ENCODE results near the gene COMMD10.

Gene COMMD10

DNA sequence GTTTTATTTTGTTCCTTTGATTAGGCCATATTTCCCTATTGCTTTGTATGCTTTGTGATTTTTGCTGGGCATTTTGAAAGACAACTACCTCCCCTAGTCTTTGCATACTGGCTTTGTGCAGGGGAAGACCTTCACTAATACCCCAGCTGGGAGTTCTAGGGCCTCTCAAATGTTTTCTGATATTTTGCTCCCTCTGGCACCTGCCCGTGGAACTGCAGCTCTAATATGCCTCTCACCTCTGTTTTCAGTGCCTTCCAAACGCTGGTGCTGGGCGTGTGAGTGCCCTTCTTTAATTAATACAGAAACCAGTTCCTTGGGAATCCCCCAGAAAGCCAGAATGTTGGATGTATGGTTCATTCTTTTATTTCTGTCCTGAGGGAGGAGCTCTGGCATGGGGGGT, 204.5 kb downstream of the COMMD10 start:
- no peak for DNase-seq (ENCODE audit: low read depth in 2 of 2, low spot score in 1 of 2)

- no peak for DNase-seq (ENCODE audit: low read depth in 2 of 2, low spot score in 1 of 2)
Observed at GRCh38 chr5:116291271-116291670, 206.4 kb downstream of the COMMD10 start.

GRCh38 chr5:116292321-116292720, 207.5 kb downstream of the COMMD10 start:
- no peak for DNase-seq (ENCODE audit: low read depth in 2 of 2, low spot score in 1 of 2)

- DNase-seq (ENCODE audit: low read depth in 2 of 2, low spot score in 1 of 2), result no peak
Observed at GRCh38 chr5:116296335-116297072, 211.7 kb downstream of the COMMD10 start.

DNA sequence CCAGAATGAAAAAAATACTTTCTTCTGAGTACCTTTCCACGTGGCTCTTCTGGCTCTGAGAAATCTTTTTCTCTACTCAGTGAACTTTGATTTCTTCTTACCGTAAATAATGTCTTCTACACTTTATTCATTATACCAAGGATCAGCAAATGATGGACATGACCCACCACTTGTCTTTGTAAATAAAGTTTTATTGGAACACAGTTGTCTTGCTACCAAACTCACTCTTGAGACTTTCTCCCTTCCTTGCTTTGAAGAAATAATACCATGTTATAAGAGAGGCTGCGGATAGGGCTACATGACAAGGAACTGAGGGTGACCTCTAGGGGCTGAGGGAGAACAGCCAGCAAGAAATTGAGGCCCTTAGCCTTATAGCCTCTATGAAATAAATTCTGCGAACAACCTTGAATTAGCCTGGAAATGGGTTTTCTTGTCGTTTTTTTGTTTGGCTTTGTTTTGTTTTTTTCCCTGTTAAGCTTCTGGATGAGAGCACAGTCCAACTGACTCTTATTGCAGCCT, 212.5 kb downstream of the COMMD10 start:
- DNase-seq (ENCODE audit: low read depth in 2 of 2, low spot score in 1 of 2), result no peak

DNA sequence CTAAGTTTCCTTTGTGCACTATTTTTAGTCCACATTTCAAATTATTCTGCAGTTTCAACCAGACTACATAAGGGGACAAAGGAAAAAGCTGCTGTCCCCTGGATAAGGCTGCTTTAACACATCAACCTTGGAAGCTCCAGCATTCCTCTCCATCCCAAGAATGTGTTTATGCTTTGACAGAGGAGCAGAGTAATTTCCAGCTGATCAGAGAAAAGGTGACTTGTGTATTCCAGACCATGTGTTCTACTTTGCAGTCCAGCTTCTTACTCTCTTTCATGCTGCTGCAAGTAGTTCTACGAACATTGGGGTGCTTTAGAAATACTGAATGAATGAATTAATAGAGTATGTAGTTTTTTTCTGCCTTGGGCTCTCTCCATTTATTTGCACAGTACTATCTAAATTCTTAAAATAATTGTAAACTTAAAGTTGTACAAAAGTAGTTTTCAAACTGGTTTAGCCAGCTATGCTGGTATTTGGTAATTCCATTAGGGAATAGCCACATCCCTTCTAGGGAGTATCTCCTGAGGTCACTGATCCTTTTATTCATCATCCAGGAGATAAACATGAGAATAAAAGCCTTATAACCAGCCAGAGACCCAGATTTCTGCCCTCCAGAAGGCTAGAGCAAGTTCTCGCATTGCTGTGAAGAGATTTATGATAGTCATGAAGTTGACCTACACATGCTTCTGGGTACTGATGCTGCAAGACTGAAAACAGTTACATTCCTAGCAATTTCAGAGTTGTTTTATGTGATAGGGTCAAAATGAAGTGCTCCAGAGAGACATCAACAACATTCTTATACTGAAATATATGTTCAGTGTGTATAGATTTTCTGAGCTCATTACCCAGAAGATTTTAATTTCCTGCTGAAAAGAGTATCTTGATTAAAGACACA, 215.2 kb downstream of the COMMD10 start:
- DNase-seq (ENCODE audit: low read depth in 2 of 2, low spot score in 1 of 2), result no peak

- no peak for DNase-seq (ENCODE audit: low read depth in 2 of 2, low spot score in 1 of 2)
Observed at GRCh38 chr5:116301110-116301509, 216.3 kb downstream of the COMMD10 start.

- no peak for DNase-seq (ENCODE audit: low read depth in 2 of 2, low spot score in 1 of 2)
Observed at GRCh38 chr5:116303340-116303739, 218.5 kb downstream of the COMMD10 start.

DNA sequence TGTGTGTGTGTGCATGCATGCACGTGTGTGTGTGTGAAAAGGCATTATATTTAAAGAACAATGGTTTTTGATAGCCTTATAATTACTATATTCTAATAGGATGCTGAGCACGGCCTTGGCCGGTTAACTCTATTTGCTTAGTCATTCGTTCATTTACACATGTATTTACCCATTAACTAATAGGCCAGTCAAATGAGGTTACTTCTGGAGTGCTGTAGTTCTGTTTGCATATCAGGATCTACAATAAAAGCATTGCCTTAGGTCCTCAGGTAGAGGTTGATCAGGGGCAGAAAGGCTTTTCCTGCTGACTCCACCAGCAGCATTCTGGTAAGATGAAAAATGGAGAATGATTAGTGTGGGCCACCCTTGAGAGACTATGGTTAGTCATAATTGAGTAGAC, 219.0 kb downstream of the COMMD10 start:
- DNase-seq (ENCODE audit: low read depth in 2 of 2, low spot score in 1 of 2), result no peak

GRCh38 chr5:116305899-116306298, 221.1 kb downstream of the COMMD10 start:
- DNase-seq (ENCODE audit: low read depth in 2 of 2, low spot score in 1 of 2), result no peak

DNA sequence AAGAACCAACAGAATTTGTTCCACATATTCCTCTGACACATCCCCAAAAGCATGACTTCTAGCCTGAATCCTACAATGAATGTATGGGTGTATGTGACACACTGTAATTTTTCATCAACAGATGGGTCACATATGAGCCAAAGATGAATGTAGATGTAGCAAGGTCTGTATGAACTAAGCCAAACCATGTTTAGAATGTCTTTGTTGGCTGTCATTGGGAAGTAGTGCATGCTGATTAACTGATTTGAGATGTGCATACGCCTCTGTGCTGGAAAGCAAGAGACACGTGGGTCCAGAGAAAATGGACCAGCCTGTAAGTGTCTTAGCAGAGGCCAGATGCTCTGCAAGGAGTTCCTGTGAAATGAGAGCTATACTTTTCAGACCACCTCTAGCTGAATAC, 222.0 kb downstream of the COMMD10 start:
- DNase-seq (ENCODE audit: low read depth in 2 of 2, low spot score in 1 of 2), result no peak

- no peak for DNase-seq (ENCODE audit: low read depth in 2 of 2, low spot score in 1 of 2)
Observed at GRCh38 chr5:116308391-116308790, 223.6 kb downstream of the COMMD10 start.

DNA sequence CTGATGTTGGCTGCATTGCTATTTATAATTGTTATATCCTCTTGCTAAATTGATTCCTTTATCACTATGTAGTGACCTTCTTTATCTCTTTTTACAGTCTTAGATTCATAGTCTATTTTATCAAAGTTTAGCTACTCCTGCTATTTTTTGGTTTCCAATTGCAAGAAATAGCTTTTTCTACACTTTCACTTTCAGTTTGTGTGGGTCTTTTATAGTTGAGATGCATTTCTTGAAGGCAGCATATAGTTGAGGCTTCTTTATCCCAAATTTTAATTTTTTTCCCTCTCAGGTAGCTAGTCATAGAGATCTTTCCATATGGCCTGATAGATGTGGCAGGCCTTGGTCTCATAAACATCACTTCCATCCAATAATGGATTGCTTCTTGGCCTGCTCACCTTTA, 228.5 kb downstream of the COMMD10 start:
- no peak for DNase-seq (ENCODE audit: low read depth in 2 of 2, low spot score in 1 of 2)

DNA sequence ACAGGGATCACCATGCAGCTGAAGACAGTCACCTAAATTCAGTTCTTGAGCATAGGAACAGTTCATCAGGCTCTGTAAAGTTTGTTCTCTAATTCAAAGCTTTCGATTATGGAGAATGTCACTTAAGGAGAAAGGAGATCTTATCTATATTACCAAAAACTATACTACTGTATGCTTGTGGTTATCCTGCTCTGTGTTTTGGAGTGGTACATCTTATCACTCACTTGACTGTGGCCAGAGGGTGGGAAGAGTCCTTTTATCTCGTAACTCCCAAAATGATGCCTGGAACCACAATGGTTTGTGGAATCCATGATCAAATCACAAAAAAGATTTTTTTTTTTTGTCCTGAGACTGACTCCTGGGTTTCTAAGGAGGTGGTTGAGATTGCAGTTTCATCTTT, 230.7 kb downstream of the COMMD10 start:
- no peak for DNase-seq (ENCODE audit: low read depth in 2 of 2, low spot score in 1 of 2)

DNA sequence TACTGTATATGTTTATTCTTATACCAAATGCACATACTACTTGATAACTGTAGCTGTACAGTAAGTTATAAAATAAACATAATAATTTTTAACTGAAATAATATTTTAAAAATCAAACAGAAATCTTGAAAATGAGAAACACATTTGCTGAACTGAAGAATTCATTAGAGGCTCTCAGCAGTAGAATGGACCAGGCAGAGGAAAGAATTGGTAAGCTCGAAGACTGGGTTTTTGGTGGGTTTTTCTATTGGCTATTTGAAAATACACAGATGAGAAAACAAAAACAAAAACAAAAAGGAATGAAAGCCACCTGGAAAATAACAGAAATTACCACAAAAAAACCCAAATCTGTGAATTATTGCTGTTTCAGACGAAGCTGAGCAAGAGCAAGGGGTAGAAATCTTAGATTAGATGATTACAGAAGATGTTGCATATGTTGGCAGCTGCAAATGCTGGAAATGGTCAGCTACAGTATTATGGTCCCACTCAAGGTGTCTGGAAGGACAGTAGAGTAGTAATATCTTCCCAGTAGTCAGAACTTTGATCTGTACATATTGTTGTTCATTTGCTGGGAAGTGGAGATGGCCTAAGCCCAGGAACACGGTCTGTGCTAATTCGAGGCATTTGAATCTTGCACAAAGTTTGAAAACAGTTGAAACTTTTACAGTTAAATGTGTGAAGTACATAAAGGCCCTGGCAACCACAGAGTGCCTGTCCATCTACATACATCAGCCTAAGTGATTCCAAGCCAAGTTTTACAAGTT, 233.4 kb downstream of the COMMD10 start:
- DNase-seq (ENCODE audit: low read depth in 2 of 2, low spot score in 1 of 2), result no peak

DNA sequence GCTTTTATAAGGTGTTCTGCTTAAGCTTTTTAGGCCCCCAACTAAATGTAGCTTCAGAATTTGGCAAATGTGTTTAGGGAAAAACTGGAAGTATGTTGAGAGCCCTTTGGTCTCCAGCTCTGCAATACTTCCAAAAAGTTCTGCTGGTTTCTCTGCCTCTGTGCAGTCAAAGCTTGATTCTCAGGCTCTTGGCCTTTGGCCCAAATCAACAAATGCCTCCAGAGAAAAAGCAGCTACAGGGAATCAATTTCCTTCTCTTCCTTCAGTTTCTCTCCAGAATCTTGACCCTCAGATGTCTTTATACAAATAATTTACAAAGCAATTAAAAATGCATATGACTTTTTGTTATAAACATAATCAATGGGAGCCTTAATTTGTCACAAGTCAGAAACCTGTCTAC, 235.7 kb downstream of the COMMD10 start:
- DNase-seq (ENCODE audit: low read depth in 2 of 2, low spot score in 1 of 2), result no peak

DNA sequence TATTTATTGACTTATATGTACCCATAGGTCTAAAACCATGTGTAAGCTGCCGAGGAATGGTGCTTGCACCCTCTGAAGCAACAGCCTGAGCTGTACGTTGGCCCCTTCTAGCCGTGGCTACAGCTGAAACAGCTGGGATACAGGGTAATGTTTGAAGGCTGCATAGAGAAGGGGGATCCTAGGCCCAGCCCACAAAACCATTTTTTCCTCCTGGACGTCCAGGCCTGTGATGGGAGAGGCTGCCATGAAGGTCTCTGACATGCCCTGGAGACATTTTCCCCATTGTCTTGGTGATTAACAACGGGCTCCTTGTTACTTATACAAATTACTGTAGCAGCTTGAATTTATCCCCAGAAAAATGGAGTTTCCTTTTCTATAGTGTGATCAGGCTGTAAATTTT, 244.7 kb downstream of the COMMD10 start:
- DNase-seq (ENCODE audit: low read depth in 2 of 2, low spot score in 1 of 2), result no peak

DNA sequence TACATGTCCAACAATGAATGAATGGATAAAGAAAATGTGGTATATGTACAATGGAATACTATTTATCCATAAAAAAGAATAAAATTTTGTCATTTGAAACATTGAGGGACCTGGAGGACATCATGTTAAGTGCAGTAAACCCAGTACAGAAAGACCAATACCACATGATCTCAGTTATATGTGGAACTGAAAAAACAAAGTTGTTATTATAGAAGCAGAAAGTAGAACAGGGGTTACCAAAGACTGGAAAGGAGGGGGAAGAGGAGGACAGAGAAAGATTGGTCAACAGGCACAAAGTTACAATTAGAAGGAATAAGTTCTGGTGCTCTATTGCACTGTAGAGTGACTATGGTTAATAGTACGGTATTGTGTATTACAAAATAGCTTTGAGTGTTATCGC, 256.0 kb downstream of the COMMD10 start:
- no peak for DNase-seq (ENCODE audit: low read depth in 2 of 2, low spot score in 1 of 2)

Data from stimulated activated CD8-positive, alpha-beta memory T cell treated with anti-CD3 and anti-CD28 coated beads, Interleukin-4, amount 100 ng/mL, for 4 hours (primary cell).